Measurements from ENCODE around the gene LHX1.

Gene LHX1

GRCh38 chr17:36943250-36944191, 6.2 kb downstream of the LHX1 start:
- ChIA-PET POLR2A (interaction anchor here (1.1 kb wide), 1 partner anchor 7 kb away, joined by 4 read pairs; no protein-coding TSS in a partner anchor), CTCF (no interaction called here)
- DNase-seq (ENCODE audit: extremely low spot score) = no peak

GRCh38 chr17:36944553-36944952, 7.3 kb downstream of the LHX1 start:
- DNase-seq (ENCODE audit: extremely low spot score) = no peak
- TF ChIP-seq ZNF384 (IDR thresholded peaks at IDR 0.05) = no peak
- no peak for TF ChIP-seq PKNOX1 (IDR thresholded peaks at IDR 0.05)
- TF ChIP-seq NFRKB (IDR thresholded peaks at IDR 0.05) = no peak
- TF ChIP-seq BHLHE40 (IDR thresholded peaks at IDR 0.05; ENCODE audit: borderline replicate concordance) = no peak
- no peak for TF ChIP-seq ELF4 (IDR thresholded peaks at IDR 0.05)
- no peak for TF ChIP-seq SP1 (IDR thresholded peaks at IDR 0.05)
- TF ChIP-seq FOXM1 (IDR thresholded peaks at IDR 0.05; ENCODE audit: borderline replicate concordance) = no peak
- no peak for TF ChIP-seq FOXA1 (IDR thresholded peaks at IDR 0.05)
- TF ChIP-seq CTBP1 (IDR thresholded peaks at IDR 0.05; ENCODE audit: borderline replicate concordance) = no peak
- TF ChIP-seq FOXK2 (IDR thresholded peaks at IDR 0.05) = no peak
- TF ChIP-seq SUZ12 (IDR thresholded peaks at IDR 0.05) = no peak
- TF ChIP-seq LEF1 (IDR thresholded peaks at IDR 0.05; ENCODE audit: borderline replicate concordance) = no peak
- TF ChIP-seq TARDBP (IDR thresholded peaks at IDR 0.05) = no peak
- no peak for TF ChIP-seq HDGF (IDR thresholded peaks at IDR 0.05; ENCODE audit: borderline replicate concordance)
- ChIA-PET CTCF (interaction anchor here (0.6 kb wide), 1 partner anchor 32 kb away, joined by 3 read pairs; no protein-coding TSS in a partner anchor), POLR2A (interaction anchor here (1.1 kb wide), 1 partner anchor 8 kb away, joined by 4 read pairs; no protein-coding TSS in a partner anchor)

More at GRCh38 chr17:36943250-36944191, 6.2 kb downstream of the LHX1 start:
- TF ChIP-seq ARNT (IDR thresholded peaks at IDR 0.05) = no peak
- TF ChIP-seq LEF1 (IDR thresholded peaks at IDR 0.05; ENCODE audit: borderline replicate concordance) = no peak
- TF ChIP-seq ZNF384 (IDR thresholded peaks at IDR 0.05) = no peak
- no peak for TF ChIP-seq CTBP1 (IDR thresholded peaks at IDR 0.05; ENCODE audit: borderline replicate concordance)
- TF ChIP-seq HDGF (IDR thresholded peaks at IDR 0.05; ENCODE audit: borderline replicate concordance) = no peak
- TF ChIP-seq SUZ12 (IDR thresholded peaks at IDR 0.05) = no peak
- TF ChIP-seq NFRKB (IDR thresholded peaks at IDR 0.05) = no peak
- TF ChIP-seq PKNOX1 (IDR thresholded peaks at IDR 0.05) = no peak
- no peak for TF ChIP-seq SP1 (IDR thresholded peaks at IDR 0.05)
- TF ChIP-seq FOXM1 (IDR thresholded peaks at IDR 0.05; ENCODE audit: borderline replicate concordance) = no peak
- no peak for TF ChIP-seq FOXK2 (IDR thresholded peaks at IDR 0.05)
- no peak for TF ChIP-seq BHLHE40 (IDR thresholded peaks at IDR 0.05; ENCODE audit: borderline replicate concordance)
- TF ChIP-seq FOXA1 (IDR thresholded peaks at IDR 0.05) = no peak
- TF ChIP-seq ELF4 (IDR thresholded peaks at IDR 0.05) = no peak
- no peak for TF ChIP-seq TARDBP (IDR thresholded peaks at IDR 0.05)
- no peak for TF ChIP-seq L3MBTL2 (conservative IDR thresholded peaks at IDR 0.05)

- ChIA-PET CTCF (interaction anchor here (1.3 kb wide), 1 partner anchor 7 kb away, joined by 4 read pairs; the partner anchor contains the start of gene LHX1), POLR2A (interaction anchor here (1.1 kb wide), 1 partner anchor 9 kb away, joined by 4 read pairs; no protein-coding TSS in a partner anchor)
- DNase-seq (ENCODE audit: extremely low spot score) = no peak
- TF ChIP-seq NFRKB (IDR thresholded peaks at IDR 0.05) (no peak), ARNT (IDR thresholded peaks at IDR 0.05) (no peak), ZNF384 (IDR thresholded peaks at IDR 0.05) (no peak)
Measured at GRCh38 chr17:36945140-36945539, 7.9 kb downstream of the LHX1 start.

GRCh38 chr17:36945959-36946725, 8.9 kb downstream of the LHX1 start:
- TF ChIP-seq BHLHE40 (IDR thresholded peaks at IDR 0.05; ENCODE audit: borderline replicate concordance) (no peak), TARDBP (IDR thresholded peaks at IDR 0.05) (no peak), ELF4 (IDR thresholded peaks at IDR 0.05) (no peak), ARNT (IDR thresholded peaks at IDR 0.05) (no peak), FOXA1 (IDR thresholded peaks at IDR 0.05) (no peak), PKNOX1 (IDR thresholded peaks at IDR 0.05) (no peak), HDGF (IDR thresholded peaks at IDR 0.05; ENCODE audit: borderline replicate concordance) (no peak), FOXM1 (IDR thresholded peaks at IDR 0.05; ENCODE audit: borderline replicate concordance) (no peak), SUZ12 (IDR thresholded peaks at IDR 0.05) (no peak), LEF1 (IDR thresholded peaks at IDR 0.05; ENCODE audit: borderline replicate concordance) (no peak), FOXK2 (IDR thresholded peaks at IDR 0.05) (no peak), NFRKB (IDR thresholded peaks at IDR 0.05) (no peak), CTBP1 (IDR thresholded peaks at IDR 0.05; ENCODE audit: borderline replicate concordance) (no peak), L3MBTL2 (conservative IDR thresholded peaks at IDR 0.05) (no peak)
- no peak for DNase-seq (ENCODE audit: extremely low spot score)
- POLR2A ChIA-PET = no interaction called here
- CTCF ChIA-PET = interaction anchor here (1.3 kb wide), 1 partner anchor 8 kb away, joined by 4 read pairs; the partner anchor contains the start of gene LHX1

- DNase-seq (ENCODE audit: extremely low spot score) = no peak
- CTCF ChIA-PET = interaction anchor here (1.3 kb wide), 1 partner anchor 9 kb away, joined by 4 read pairs; the partner anchor contains the start of gene LHX1
- no peak for TF ChIP-seq SUZ12 (IDR thresholded peaks at IDR 0.05)
- TF ChIP-seq LEF1 (IDR thresholded peaks at IDR 0.05; ENCODE audit: borderline replicate concordance) = no peak
- TF ChIP-seq FOXA1 (IDR thresholded peaks at IDR 0.05) = no peak
- no peak for TF ChIP-seq ZNF384 (IDR thresholded peaks at IDR 0.05)
- TF ChIP-seq NFRKB (IDR thresholded peaks at IDR 0.05) = no peak
- no peak for TF ChIP-seq ELF4 (IDR thresholded peaks at IDR 0.05)
- no peak for TF ChIP-seq FOXM1 (IDR thresholded peaks at IDR 0.05; ENCODE audit: borderline replicate concordance)
- no peak for TF ChIP-seq L3MBTL2 (conservative IDR thresholded peaks at IDR 0.05)
- no peak for TF ChIP-seq CTBP1 (IDR thresholded peaks at IDR 0.05; ENCODE audit: borderline replicate concordance)
- TF ChIP-seq PKNOX1 (IDR thresholded peaks at IDR 0.05) = no peak
- TF ChIP-seq FOXK2 (IDR thresholded peaks at IDR 0.05) = no peak
- POLR2A ChIA-PET = interaction anchor here (3.5 kb wide), 1 partner anchor 9 kb away, joined by 22 read pairs; the partner anchor contains the start of gene LHX1
Measured at GRCh38 chr17:36946726-36947091, 9.4 kb downstream of the LHX1 start.
